ENCODE measurements around the gene PRKRA. TPM values are rescaled to one million over a fixed set of nuclear protein-coding genes. Genes with fewer than 3 reads are reported as not detected.

The PRKRA gene
- total RNA-seq, 1 donor from 2014 or later: 16.4 TPM

Other genes with a start within 250 kb of the PRKRA start
- 1.8 TPM for gene PJVK, start 203 bp upstream of the PRKRA start, total RNA-seq
- gene FKBP7, start 27.4 kb upstream of the PRKRA start, total RNA-seq: 3.4 TPM
- gene PLEKHA3, start 29.3 kb upstream of the PRKRA start, total RNA-seq: 13.3 TPM

Measured in left lobe of liver (tissue), 1 donor.